Mucosa of gallbladder (tissue), 1 donor: ENCODE data around the gene AQP2. TPM values are rescaled to one million over a fixed set of nuclear protein-coding genes. Genes with fewer than 3 reads are reported as not detected.
A peak's percentile ranks its signal among the peaks of the same experiment; 100 is the strongest.
"Not testable (repeated sequence)": the region's sequence is repeated elsewhere in the genome, so short reads cannot be mapped to it uniquely, and the experiment has no call there.

ENCODE experiments used
- DNase-seq: peaks from one replicate; pipeline ENCODE4 v3.0.0-alpha.2; 2020; ENCODE audit warnings: low spot score
- total RNA-seq: library from RNA; stranded (reverse); gene quantifications from one replicate; pipeline ENCODE4 v1.2.1, GENCODE V29; 2021
- donor health status: DM: no; HTN: no; CAD: no.

AQP2 gene
- total RNA-seq, 1 donor from 2014 or later: not detected

- peak; percentile 64 for DNase-seq
Observed at GRCh38 chr12:49987625-49988303, 37.2 kb downstream of the AQP2 start.

- DNase-seq: not testable (repeated sequence)
Observed at GRCh38 chr12:49989400-49989799, 38.9 kb downstream of the AQP2 start.

GRCh38 chr12:49990273-49990672 lies 39.7 kb downstream of the AQP2 start:
- no peak for DNase-seq

GRCh38 chr12:49998453-49998852 lies 47.9 kb downstream of the AQP2 start:
- no peak for DNase-seq

GRCh38 chr12:50003595-50003994 lies 53.1 kb downstream of the AQP2 start:
- no peak for DNase-seq

- no peak for DNase-seq
Observed at GRCh38 chr12:50004696-50005095, 54.2 kb downstream of the AQP2 start.

- DNase-seq: no peak
Observed at GRCh38 chr12:50005175-50005574, 54.6 kb downstream of the AQP2 start.

- no peak for DNase-seq
Observed at GRCh38 chr12:50006280-50006679, 55.7 kb downstream of the AQP2 start.

GRCh38 chr12:50006754-50007442 lies 56.4 kb downstream of the AQP2 start:
- no peak for DNase-seq

Other genes with a start within 250 kb of the AQP2 start
- gene FMNL3, start 243.3 kb upstream of the AQP2 start, total RNA-seq: 27.8 TPM
- 901 TPM for gene TMBIM6, start 209.2 kb upstream of the AQP2 start, total RNA-seq
- 22.0 TPM for gene NCKAP5L, start 122.3 kb upstream of the AQP2 start, total RNA-seq
- 6.0 TPM for gene BCDIN3D, start 107.6 kb upstream of the AQP2 start, total RNA-seq
- gene FAIM2, start 46.8 kb upstream of the AQP2 start, total RNA-seq: 13.0 TPM
- 1.6 TPM for gene AQP5, start 11.1 kb downstream of the AQP2 start, total RNA-seq
- 0.32 TPM for gene AQP6, start 22.2 kb downstream of the AQP2 start, total RNA-seq
- 16.6 TPM for gene RACGAP1, start 74.8 kb downstream of the AQP2 start, total RNA-seq
- gene ASIC1, start 106.9 kb downstream of the AQP2 start, total RNA-seq: 4.1 TPM
- gene SMARCD1, start 134.6 kb downstream of the AQP2 start, total RNA-seq: 49.5 TPM
- 21.5 TPM for gene GPD1, start 153.3 kb downstream of the AQP2 start, total RNA-seq
- gene COX14, start 161.5 kb downstream of the AQP2 start, total RNA-seq: 80.5 TPM
- 37.9 TPM for gene CERS5, start 216.6 kb downstream of the AQP2 start, total RNA-seq